CD4-positive, alpha-beta T cell treated with Interleukin-15 for 4 hours (primary cell): ENCODE measurements around the gene CBARP.
"Not testable (repeated sequence)": the region's sequence is repeated elsewhere in the genome, so short reads cannot be mapped to it uniquely, and the experiment has no call there.

Experiments used
- DNase-seq: peaks from one replicate; pipeline ENCODE4 v3.0.0-alpha.2; 2020; ENCODE audit warnings: low spot score

The CBARP gene

DNA sequence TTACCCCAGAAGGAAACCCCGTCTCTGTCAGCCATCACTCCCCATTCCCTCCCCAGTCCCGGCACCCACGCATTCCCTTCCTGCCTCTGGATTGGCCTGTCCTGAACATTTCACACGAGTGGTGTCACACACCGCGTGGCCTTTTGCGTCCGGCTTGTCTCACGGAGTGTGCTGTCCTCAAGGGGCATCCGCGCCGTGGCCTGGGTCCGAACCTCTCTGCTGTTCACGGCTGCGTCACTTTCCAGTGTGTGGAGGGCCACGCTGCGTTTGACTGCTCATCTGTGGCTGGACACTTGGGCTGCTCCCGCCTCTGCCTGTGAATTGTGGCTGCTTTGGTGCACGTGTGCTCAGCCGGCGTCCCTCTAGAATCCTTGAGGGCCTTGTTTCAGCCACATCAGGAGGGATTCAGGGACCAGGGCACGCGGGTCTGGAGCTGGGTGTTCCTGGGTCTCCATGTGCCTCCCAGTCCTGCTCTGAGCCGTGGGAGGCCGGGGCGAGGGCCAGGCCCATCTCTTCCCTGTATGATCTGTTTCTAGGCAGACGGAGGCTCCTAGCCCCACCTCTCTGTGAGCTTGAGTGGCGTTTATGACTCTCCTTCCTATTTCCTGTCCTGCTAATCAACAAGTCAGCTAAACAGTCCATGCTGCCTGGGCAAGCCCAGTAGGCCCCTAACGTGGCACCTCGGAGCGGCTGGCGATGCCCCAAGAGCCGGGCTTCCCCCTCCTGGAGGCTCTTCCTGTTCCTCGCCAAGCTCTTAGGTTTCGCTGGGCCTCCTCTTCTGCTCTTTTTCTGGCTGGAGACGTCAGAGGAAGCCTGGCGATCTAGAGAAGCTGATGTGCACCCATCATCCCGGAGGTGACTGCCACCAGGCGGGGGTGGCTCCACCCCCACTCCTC is 24.2 kb downstream of the CBARP start:
- peak; percentile 46 for DNase-seq

- DNase-seq: no peak
Measured at GRCh38 chr19:1211494-1212234, 26.1 kb downstream of the CBARP start.

GRCh38 chr19:1210227-1210538 is 27.6 kb downstream of the CBARP start:
- DNase-seq: no peak

DNA sequence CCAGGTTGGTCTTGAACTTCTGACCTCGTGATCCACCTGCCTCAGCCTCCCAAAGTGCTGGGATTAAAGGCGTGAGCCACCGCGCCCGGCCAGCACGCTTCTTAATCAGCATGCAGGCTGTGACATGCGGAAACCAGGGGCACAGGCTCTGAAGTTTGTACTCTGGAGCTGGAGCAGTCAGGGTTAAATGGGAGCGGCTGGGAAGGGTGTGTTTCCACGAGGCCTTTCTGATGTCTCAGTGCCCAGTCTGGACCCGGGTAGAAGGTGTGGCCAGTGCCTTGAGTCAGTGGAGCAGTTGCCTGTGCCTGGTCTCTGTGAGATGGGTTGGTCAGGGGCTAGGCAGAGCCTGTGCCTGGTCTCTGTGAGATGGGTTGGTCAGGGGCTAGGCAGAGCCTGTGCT is 29.0 kb downstream of the CBARP start:
- DNase-seq: not testable (repeated sequence)

- peak; percentile 9 for DNase-seq
Measured at GRCh38 chr19:1206864-1207450, 30.8 kb downstream of the CBARP start.

GRCh38 chr19:1206150-1206863 is 31.5 kb downstream of the CBARP start:
- DNase-seq: no peak

- DNase-seq: peak; percentile 99
Measured at GRCh38 chr19:1205114-1206099, 32.4 kb downstream of the CBARP start, which contains the start of gene STK11. STK11 (plus strand) TSS chr19:1205778; CDS start chr19:1206914, 1,136 bp downstream.

- not testable (repeated sequence) for DNase-seq
Measured at GRCh38 chr19:1200614-1201013, 37.2 kb downstream of the CBARP start.

GRCh38 chr19:1199531-1199930 is 38.3 kb downstream of the CBARP start:
- DNase-seq: no peak

GRCh38 chr19:1189419-1189818 is 48.4 kb downstream of the CBARP start:
- DNase-seq: peak; percentile 66

DNA sequence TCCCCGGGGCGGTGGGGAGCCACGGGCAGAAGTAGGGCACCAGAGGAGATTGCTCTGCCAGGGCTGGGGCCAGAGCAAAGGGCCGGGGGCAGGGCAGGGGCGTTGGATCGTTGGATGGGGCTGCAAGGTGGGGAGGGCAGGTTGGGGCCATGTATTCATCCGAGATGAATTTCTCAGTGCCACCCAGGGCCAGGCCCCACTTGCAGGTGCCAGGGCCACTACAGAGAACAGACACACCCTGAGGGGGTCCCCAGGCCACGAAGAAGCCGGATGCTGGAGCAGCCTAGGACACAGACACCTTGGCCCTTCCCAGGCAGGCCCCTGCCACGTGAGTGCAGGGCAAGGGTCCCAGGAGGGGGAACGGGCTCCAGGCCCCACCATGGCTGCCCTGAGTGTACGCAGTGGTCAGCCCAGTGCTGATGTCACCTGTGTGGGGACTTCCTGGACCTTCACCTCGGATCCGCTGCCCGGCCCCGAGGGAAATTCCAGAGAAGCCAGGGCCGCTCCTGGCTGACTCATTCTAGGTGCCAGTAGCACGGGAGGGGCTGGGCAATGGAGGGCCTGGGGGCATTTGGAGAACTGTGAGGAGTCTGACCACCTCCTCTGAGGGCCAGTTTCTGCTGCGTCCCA is 54.1 kb downstream of the CBARP start:
- no peak for DNase-seq

- no peak for DNase-seq
Measured at GRCh38 chr19:1182727-1183126, 55.1 kb downstream of the CBARP start.

DNA sequence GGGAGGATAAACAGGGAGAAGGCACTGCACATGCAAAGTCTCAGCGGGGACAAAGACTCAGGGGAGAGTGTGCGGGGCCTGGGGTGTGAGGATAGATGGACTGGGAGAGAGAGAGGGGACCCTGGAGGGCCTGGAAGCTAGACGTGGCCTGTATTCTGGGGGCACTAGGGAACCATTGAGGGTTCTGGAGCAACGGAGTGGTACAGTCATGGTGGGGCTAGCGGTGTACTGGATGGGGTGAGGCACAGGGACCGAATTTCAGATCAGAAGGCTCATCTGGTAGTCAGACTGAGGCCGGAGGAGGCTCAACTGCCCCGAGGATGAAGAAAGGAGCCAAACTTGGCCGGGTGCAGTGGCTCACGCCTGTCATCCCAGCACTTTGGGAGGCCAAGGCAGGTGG is 55.7 kb downstream of the CBARP start:
- no peak for DNase-seq

DNA sequence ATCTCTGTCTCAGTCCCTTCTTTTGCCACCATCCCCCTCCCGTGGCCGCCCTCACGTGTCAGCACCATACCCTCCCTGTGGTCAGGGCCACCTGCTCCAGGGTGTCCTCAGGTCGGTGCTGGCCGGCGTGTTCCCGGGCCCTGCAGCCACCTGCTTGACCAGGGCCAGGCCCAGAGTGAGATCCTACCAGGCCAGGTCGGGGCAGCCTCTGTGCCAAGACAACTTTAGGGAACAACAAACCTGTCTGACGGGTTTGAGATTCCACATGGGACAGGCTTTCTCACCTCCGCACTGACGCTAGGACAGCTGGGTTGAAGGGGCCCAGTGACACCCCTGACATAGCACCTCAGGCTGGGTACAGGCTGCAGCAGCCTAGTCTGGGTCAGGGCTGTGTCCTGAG is 56.2 kb downstream of the CBARP start:
- no peak for DNase-seq
